Liver (tissue), 9 donors: Measurements from ENCODE around the gene VWA7. TPM values are rescaled to one million over a fixed set of nuclear protein-coding genes. Genes with fewer than 3 reads are reported as not detected.

ENCODE experiments used
- DNase-seq: peaks from one replicate; pipeline ENCODE4 v3.0.0-alpha.2; 2017; ENCODE audit warnings: low spot score
- H3K27ac ChIP-seq, 2 donors: one replicate each; pipeline ENCODE4 v1.7.0; 2013; ENCODE audit warnings: inconsistent platforms in 2 of 2, low read length in 2 of 2, control low read depth in 1 of 2, low read depth in 1 of 2, mild to moderate bottlenecking in 1 of 2
- H3K27me3 ChIP-seq, 4 donors: one replicate each; pipeline versions ENCODE4 v1.6.1 to v1.7.0; 2013; ENCODE audit warnings: low read length in 3 of 4, inconsistent platforms in 1 of 4, mild to moderate bottlenecking in 1 of 4, moderate library complexity in 1 of 4; ENCODE audit not compliant: control insufficient read depth in 4 of 4, insufficient read depth in 4 of 4
- H3K36me3 ChIP-seq, 4 donors: one replicate each; pipeline versions ENCODE4 v1.6.1 to v1.7.0; 2013; ENCODE audit warnings: low read length in 3 of 4, mild to moderate bottlenecking in 3 of 4, low read depth in 1 of 4, moderate library complexity in 1 of 4; ENCODE audit not compliant: control insufficient read depth in 4 of 4, insufficient read depth in 3 of 4
- H3K4me1 ChIP-seq, 4 donors: one replicate each; pipeline versions ENCODE4 v1.6.1 to v1.7.0; 2013; ENCODE audit warnings: low read length in 3 of 4, mild to moderate bottlenecking in 3 of 4, moderate library complexity in 1 of 4; ENCODE audit not compliant: control insufficient read depth in 4 of 4, insufficient read depth in 4 of 4
- H3K4me3 ChIP-seq, 3 donors: one replicate each; pipeline versions ENCODE4 v1.6.1 to v1.7.0; 2013; ENCODE audit warnings: low read length in 3 of 3, control low read depth in 1 of 3, low read depth in 1 of 3, mild to moderate bottlenecking in 1 of 3
- H3K9ac ChIP-seq, 2 donors: one replicate each; pipeline ENCODE4 v1.7.0; 2013; ENCODE audit warnings: low read length in 2 of 2, mild to moderate bottlenecking in 2 of 2, moderate library complexity in 2 of 2, control low read depth in 1 of 2, low read depth in 1 of 2
- H3K9me3 ChIP-seq, 4 donors: one replicate each; pipeline versions ENCODE4 v1.6.1 to v1.7.0; 2013; ENCODE audit warnings: low read length in 3 of 4; ENCODE audit not compliant: control insufficient read depth in 4 of 4
- EGR1 ChIP-seq, 2 donors: IDR thresholded peaks; 2 replicates each; pipeline ENCODE4 v1.6.1; 2016 to 2018; ENCODE audit warnings: antibody characterized with exemption in 2 of 2, low read depth in 2 of 2
- FOXA1 ChIP-seq: IDR thresholded peaks from 2 replicates; pipeline ENCODE4 v1.6.1; 2016; ENCODE audit warnings: antibody characterized with exemption
- FOXA2 ChIP-seq: IDR thresholded peaks from 2 replicates; pipeline ENCODE4 v1.6.1; 2016; ENCODE audit warnings: antibody characterized with exemption
- GABPA ChIP-seq, 2 donors: IDR thresholded peaks in 1 of 2; conservative IDR thresholded peaks in 1 of 2; 2 replicates each; pipeline ENCODE4 v1.6.1; 2016; ENCODE audit warnings: antibody characterized with exemption in 2 of 2, mild to moderate bottlenecking in 1 of 2, moderate library complexity in 1 of 2
- HNF4A ChIP-seq, 2 donors: conservative IDR thresholded peaks; 2 replicates each; pipeline ENCODE4 v1.6.1; 2016; ENCODE audit warnings: antibody characterized with exemption in 2 of 2, mild to moderate bottlenecking in 2 of 2
- HNF4G ChIP-seq: IDR thresholded peaks from 2 replicates; pipeline ENCODE4 v1.6.1; 2016; ENCODE audit warnings: antibody characterized with exemption
- JUND ChIP-seq, 2 donors: IDR thresholded peaks; 2 replicates each; pipeline ENCODE4 v1.6.1; 2016; ENCODE audit warnings: antibody characterized with exemption in 2 of 2
- NR2F2 ChIP-seq: IDR thresholded peaks from 2 replicates; pipeline ENCODE4 v1.6.1; 2016; ENCODE audit warnings: antibody characterized with exemption
- RAD21 ChIP-seq, 2 donors: IDR thresholded peaks; 2 replicates each; pipeline ENCODE4 v1.6.1; 2016; ENCODE audit warnings: antibody characterized with exemption in 2 of 2, mild to moderate bottlenecking in 2 of 2
- RXRA ChIP-seq, 2 donors: IDR thresholded peaks; 2 replicates each; pipeline ENCODE4 v1.6.1; 2017 to 2018; ENCODE audit warnings: antibody characterized with exemption in 2 of 2, mild to moderate bottlenecking in 1 of 2
- SP1 ChIP-seq: IDR thresholded peaks from 2 replicates; pipeline ENCODE4 v1.6.1; 2018; ENCODE audit warnings: antibody characterized with exemption, mild to moderate bottlenecking
- TAF1 ChIP-seq: conservative IDR thresholded peaks from 2 replicates; pipeline ENCODE4 v1.6.1; 2016; ENCODE audit warnings: antibody characterized with exemption, mild to moderate bottlenecking
- YY1 ChIP-seq: IDR thresholded peaks from 2 replicates; pipeline ENCODE4 v1.6.1; 2016; ENCODE audit warnings: antibody characterized with exemption, mild to moderate bottlenecking
- WGBS: extraction: QIAGEN DNeasy Blood & Tissue Kit; methylation state at CpG from one replicate; pipeline ENCODE4 v1.1.7; 2013; 5-methylcytosine and 5-hydroxymethylcytosine counted together
- polyA plus RNA-seq, 2 donors: library from polyadenylated mRNA; stranded (reverse) in 1 of 2; unstranded in 1 of 2; fragments of 200-250 nt in 1 of 2; fragments of >200 nt in 1 of 2; fragmentation: Nextera tagmentation in 1 of 2; extraction: Ambion mirVana in 1 of 2; gene quantifications; one replicate each; pipeline versions ENCODE4 v1.2.1 to v1.2.3, GENCODE V29; 2013 to 2015
- total RNA-seq, 2 donors: library from RNA; depleted of rRNA; stranded (reverse); fragments of >200 nt; gene quantifications; one replicate each; pipeline ENCODE4 v1.2.3, GENCODE V29; 2014
- TF ChIP-seq, protein P1 (sequence below): IDR thresholded peaks from 2 replicates; pipeline ENCODE4 v1.6.1; 2016; ENCODE audit warnings: antibody characterized with exemption
- TF ChIP-seq, protein P2 (sequence below): IDR thresholded peaks from 2 replicates; pipeline ENCODE4 v1.6.1; 2016; ENCODE audit warnings: antibody characterized with exemption
- TF ChIP-seq, protein P3 (sequence below): IDR thresholded peaks from 2 replicates; pipeline ENCODE4 v1.6.1; 2016; ENCODE audit warnings: antibody characterized with exemption
- TF ChIP-seq, protein P4 (sequence below): IDR thresholded peaks from 2 replicates; pipeline ENCODE4 v1.6.1; 2016; ENCODE audit warnings: antibody characterized with exemption, mild to moderate bottlenecking
- TF ChIP-seq, protein P5 (sequence below): fragments of 150-350 bp; IDR thresholded peaks from 2 replicates; pipeline ENCODE4 v1.5.1; 2017; ENCODE audit warnings: improper control_type of control experiment, low read depth, low read length; ENCODE audit not compliant: missing input control
- donor health status: healthy.
- donor health status: healthy.
- donor health status: healthy.
- donor health status: healthy.
- donor health status: healthy.

Gene VWA7
- total and polyA plus RNA-seq, 4 donors, result 0.17 to 2.0 (median 0.92) TPM

DNA sequence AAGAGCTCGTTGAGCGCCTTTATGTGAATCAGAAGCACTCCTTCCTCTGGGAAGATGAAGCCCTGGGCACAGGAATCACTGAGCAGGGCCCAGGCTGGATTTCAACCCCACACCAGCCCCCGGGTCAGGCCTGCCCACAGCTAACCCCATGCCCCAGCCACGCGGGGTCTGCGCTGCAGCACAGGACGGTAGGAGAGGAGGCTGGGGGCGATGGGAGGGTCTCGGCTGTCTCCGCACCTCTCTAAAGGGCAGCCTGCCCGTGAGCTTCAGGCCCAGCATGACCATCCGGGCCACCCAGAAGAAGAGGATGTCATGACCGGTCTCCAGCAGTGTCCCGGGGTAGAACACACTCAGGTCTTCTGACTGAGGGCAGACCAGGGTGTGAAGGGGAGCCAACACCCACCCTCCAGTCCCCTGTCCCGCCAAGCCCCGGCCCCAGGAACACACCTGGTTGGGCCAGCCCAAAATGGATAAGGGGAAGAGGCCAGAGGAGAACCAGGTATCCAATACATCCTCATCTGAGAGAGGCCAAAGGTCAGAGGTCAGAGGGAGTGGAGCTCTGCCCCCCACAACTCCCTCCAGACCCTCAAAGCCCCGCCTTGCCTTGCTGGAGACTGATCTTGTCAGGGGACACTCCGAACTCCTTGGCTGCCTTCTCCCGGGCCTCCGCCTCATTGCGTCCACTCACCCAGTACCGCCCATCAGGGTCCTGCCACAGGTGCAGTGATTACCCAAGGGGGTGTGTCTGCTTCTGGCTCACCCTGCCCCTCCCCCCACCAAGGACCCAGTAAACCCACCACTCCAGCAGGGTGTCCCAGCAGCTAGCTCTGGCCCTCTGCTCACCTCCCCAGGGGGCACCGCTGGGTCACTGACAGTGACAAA lies 4.4 kb upstream of the VWA7 start:
- Histone ChIP-seq H3K27ac (no peak overlapping the region), H3K4me1 (peaks cover under 1 to 24% (median 15%) of the 10 kb centered on the region in 4 donors), H3K9ac (no peak overlapping the region), H3K27me3 (no peaks in the 10 kb centered on the region), H3K36me3 (peaks cover 14 to 53% (median 17%) of the 10 kb centered on the region in 4 donors), H3K4me3 (no peak overlapping the region), H3K9me3 (no peaks in the 10 kb centered on the region)
- no peak for TF ChIP-seq GABPA (IDR thresholded peaks at IDR 0.05 in 1 of 2, conservative IDR thresholded peaks at IDR 0.05 in 1 of 2)
- no peak for TF ChIP-seq EGR1 (IDR thresholded peaks at IDR 0.05; ENCODE audit: low read depth in 2 of 2)
- TF ChIP-seq NR2F2, result no peak
- TF ChIP-seq, protein P1, sequence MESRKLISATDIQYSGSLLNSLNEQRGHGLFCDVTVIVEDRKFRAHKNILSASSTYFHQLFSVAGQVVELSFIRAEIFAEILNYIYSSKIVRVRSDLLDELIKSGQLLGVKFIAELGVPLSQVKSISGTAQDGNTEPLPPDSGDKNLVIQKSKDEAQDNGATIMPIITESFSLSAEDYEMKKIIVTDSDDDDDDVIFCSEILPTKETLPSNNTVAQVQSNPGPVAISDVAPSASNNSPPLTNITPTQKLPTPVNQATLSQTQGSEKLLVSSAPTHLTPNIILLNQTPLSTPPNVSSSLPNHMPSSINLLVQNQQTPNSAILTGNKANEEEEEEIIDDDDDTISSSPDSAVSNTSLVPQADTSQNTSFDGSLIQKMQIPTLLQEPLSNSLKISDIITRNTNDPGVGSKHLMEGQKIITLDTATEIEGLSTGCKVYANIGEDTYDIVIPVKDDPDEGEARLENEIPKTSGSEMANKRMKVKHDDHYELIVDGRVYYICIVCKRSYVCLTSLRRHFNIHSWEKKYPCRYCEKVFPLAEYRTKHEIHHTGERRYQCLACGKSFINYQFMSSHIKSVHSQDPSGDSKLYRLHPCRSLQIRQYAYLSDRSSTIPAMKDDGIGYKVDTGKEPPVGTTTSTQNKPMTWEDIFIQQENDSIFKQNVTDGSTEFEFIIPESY, result no peak
- TF ChIP-seq RAD21 (IDR thresholded peaks at IDR 0.05), result no peak
- TF ChIP-seq, protein P2, sequence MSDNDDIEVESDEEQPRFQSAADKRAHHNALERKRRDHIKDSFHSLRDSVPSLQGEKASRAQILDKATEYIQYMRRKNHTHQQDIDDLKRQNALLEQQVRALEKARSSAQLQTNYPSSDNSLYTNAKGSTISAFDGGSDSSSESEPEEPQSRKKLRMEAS, result no peak
- TF ChIP-seq FOXA1, result no peak
- TF ChIP-seq, protein P3, sequence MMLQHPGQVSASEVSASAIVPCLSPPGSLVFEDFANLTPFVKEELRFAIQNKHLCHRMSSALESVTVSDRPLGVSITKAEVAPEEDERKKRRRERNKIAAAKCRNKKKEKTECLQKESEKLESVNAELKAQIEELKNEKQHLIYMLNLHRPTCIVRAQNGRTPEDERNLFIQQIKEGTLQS, result no peak
- no peak for TF ChIP-seq FOXA2
- no peak for TF ChIP-seq JUND (IDR thresholded peaks at IDR 0.05)
- TF ChIP-seq YY1, result no peak
- no peak for TF ChIP-seq TAF1
- TF ChIP-seq, protein P4, sequence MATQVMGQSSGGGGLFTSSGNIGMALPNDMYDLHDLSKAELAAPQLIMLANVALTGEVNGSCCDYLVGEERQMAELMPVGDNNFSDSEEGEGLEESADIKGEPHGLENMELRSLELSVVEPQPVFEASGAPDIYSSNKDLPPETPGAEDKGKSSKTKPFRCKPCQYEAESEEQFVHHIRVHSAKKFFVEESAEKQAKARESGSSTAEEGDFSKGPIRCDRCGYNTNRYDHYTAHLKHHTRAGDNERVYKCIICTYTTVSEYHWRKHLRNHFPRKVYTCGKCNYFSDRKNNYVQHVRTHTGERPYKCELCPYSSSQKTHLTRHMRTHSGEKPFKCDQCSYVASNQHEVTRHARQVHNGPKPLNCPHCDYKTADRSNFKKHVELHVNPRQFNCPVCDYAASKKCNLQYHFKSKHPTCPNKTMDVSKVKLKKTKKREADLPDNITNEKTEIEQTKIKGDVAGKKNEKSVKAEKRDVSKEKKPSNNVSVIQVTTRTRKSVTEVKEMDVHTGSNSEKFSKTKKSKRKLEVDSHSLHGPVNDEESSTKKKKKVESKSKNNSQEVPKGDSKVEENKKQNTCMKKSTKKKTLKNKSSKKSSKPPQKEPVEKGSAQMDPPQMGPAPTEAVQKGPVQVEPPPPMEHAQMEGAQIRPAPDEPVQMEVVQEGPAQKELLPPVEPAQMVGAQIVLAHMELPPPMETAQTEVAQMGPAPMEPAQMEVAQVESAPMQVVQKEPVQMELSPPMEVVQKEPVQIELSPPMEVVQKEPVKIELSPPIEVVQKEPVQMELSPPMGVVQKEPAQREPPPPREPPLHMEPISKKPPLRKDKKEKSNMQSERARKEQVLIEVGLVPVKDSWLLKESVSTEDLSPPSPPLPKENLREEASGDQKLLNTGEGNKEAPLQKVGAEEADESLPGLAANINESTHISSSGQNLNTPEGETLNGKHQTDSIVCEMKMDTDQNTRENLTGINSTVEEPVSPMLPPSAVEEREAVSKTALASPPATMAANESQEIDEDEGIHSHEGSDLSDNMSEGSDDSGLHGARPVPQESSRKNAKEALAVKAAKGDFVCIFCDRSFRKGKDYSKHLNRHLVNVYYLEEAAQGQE, result no peak
- TF ChIP-seq HNF4G, result no peak
- TF ChIP-seq SP1, result no peak
- TF ChIP-seq HNF4A (conservative IDR thresholded peaks at IDR 0.05), result no peak
- TF ChIP-seq, protein P5, sequence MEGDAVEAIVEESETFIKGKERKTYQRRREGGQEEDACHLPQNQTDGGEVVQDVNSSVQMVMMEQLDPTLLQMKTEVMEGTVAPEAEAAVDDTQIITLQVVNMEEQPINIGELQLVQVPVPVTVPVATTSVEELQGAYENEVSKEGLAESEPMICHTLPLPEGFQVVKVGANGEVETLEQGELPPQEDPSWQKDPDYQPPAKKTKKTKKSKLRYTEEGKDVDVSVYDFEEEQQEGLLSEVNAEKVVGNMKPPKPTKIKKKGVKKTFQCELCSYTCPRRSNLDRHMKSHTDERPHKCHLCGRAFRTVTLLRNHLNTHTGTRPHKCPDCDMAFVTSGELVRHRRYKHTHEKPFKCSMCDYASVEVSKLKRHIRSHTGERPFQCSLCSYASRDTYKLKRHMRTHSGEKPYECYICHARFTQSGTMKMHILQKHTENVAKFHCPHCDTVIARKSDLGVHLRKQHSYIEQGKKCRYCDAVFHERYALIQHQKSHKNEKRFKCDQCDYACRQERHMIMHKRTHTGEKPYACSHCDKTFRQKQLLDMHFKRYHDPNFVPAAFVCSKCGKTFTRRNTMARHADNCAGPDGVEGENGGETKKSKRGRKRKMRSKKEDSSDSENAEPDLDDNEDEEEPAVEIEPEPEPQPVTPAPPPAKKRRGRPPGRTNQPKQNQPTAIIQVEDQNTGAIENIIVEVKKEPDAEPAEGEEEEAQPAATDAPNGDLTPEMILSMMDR, result no peak
- TF ChIP-seq RXRA (IDR thresholded peaks at IDR 0.05), result no peak
- WGBS, result 97% methylated on average over 23 of the region's 23 CpGs
- DNase-seq, result no peak
